Inflammatory macrophage treated with lipopolysaccharide for 4 hours (primary cell): ENCODE results near the gene APLP2.
"Not testable (repeated sequence)": the region's sequence is repeated elsewhere in the genome, so short reads cannot be mapped to it uniquely, and the experiment has no call there.

Experiments used
- DNase-seq: peaks from one replicate; pipeline ENCODE4 v3.0.0-alpha.2; 2020

The APLP2 gene

DNA sequence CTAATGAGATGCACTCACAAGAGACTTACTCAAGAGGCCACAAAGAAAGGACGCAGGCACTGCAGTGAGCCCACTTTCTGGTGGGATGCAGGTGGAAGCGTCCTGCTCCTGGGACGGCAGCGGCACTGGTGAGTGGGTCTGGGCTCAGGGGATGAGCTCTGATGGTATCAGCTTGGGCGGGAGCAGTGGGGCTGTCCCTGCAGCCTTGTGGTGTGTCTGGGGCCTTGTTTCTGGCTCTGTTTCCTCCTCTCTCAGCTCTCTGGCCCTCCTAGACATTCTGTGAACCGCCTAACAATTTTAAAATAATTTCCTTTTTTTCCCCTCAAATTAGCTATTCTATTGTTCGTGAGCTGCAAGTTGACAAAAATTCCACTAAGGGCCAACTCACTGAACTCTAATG lies 81.1 kb downstream of the APLP2 start:
- DNase-seq, result no peak

DNA sequence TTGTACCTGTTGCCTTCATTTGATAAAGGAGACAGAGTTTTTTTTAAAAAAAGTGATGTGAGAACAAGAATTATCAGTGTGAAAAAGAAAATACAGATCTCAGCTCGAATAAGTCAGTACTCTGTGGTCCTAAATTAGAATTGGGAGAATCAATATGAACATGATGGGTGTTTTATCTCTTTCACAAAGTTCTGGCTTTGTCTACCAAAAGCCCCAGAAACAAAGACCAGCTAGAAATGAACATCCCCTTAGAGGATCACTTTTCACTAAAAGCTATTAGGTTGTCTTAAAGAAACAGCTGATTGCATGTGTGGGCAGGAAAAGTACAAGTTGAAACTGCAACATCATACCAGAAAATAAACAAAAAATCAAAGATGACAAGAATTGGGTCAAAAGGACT lies 81.5 kb downstream of the APLP2 start:
- no peak for DNase-seq

DNA sequence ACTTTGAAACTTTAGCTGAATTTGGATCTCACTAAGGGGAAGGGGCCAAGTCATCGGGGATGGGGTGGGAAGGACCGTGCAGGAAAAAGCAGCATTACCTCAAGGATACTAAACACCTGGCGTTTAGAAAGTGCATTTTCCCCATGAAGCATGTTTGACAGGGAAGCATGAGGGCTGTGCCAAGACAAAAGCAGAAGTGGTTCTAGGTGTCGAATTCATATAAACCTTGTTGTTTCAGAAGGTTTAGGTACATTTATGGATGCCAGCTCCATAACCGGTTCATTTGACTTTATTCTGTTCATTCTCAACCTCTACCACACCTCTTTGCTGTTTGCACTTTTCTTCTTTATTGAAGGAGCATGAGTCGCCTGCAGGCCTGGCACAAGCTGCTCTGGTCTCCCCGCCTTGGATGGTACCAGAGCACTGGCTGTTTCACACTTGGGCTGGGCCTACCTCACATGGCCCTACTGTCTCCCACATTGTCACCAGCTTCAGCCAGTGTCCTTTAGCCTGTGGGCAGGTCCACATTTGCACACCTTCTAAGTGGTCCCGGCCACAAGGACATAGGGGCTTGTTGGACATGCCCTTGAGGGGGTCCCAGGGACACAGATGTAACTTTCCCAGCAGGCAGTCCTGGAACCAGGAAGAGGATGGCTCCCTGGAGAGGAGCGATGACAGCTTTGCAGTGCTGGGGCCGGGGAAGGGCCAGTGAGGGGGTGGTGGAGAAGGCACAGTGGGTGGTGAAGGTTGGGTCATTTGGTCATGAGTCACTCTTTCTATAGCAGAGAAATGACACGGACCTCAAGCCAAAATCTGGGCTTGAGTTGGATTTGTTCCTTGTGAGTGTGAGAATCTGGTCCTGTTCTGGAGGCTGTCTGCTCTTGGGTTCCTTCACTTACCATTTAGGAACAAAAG lies 86.7 kb downstream of the APLP2 start:
- DNase-seq, result peak; percentile 78

DNA sequence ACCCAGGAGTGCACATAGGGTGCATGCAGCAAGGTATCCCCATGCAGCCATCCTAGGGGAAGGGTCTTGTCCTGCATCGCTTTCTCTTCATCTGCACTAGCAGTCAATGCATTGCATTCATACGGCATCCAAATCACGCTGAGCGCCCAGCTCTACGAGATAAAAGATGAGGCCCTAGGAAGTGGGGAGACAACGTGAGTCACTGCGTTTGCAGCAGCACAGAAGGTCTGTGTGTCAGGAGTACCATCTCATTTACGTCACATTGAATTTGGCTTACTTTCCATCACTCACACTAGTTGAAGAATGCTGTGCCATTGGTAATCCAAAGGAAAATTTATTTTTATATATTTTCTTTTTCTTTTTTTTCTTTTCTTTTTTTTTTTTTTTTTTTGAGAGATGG lies 87.4 kb downstream of the APLP2 start:
- DNase-seq, result peak; percentile 45

DNA sequence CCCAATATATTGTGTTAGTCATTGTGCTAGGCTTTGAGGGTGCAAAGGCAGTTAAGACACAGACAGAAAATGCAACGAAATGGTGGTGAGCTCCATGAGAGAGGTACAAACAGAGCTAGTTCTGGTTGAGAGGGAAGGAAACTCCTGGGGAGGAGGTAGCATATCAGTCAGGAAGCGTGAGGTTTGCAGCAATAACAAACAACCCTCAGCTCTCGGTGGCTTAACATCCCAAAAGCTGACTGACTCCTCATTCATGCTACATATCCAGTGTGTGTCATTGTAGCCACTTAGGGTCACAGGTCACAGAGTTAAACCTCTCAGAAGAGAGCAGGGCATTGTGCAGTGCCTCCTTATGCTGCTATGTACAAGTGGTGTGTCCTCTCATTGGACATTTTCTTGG lies 88.1 kb downstream of the APLP2 start:
- no peak for DNase-seq

DNA sequence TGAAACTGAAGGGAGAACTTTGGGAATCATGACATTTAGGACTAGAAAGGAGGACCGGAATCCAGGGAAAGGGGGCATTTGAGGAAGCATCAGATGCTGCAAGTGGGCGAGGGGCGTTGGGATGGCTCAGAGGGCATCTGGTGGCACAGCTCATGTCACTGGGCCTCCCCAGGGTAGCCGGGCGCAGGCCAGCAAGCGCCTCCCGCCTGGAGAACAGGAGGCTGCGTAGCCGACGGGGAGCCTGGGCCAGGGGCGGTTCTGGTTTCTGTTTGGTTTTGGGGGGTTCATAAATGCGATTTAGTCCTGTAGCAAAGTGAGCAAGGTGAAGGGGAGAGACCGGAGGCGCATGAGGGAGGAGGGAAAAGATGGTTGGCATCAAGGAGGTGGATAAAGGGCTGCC lies 89.4 kb downstream of the APLP2 start:
- DNase-seq, result no peak

DNA sequence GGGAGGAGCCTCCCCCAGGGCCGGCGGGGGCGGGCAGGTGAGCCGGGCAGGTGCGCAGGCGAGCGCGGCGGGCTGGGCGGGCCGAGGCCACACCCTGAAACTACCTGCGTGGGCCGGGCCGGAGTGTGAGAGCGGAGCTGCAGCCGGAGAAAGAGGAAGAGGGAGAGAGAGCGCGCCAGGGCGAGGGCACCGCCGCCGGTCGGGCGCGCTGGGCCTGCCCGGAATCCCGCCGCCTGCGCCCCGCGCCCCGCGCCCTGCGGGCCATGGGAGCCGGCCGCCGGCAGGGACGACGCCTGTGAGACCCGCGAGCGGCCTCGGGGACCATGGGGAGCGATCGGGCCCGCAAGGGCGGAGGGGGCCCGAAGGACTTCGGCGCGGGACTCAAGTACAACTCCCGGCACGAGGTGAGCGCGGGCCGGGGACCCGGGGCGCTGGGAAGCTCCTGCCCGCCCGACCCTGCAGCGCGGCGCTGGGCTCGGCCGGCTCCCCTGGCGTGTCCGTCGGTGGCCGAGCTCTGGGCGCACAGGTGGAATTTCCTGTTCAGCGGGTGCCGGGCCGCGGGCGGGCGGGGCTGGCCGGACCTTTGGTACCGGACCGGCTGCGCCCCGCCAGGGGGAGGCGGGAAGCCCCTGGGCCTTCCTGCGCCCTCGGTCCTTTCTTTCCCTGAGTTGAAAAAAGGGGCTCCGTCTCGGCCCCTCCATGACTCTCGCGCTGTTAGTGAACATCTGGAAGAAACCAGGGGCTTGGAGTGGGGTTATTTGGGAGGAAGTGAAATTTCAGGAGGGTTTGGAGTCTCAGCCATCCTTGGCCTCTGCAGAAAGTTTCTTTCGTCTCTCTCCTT lies 90.2 kb downstream of the APLP2 start, which contains the start of gene ST14:
Gene ST14, plus strand, starts transcription at position 126 of the 841 bp plus-strand sequence. Its CDS starts 198 bp downstream, at position 324.
- DNase-seq, result peak; percentile 55

DNA sequence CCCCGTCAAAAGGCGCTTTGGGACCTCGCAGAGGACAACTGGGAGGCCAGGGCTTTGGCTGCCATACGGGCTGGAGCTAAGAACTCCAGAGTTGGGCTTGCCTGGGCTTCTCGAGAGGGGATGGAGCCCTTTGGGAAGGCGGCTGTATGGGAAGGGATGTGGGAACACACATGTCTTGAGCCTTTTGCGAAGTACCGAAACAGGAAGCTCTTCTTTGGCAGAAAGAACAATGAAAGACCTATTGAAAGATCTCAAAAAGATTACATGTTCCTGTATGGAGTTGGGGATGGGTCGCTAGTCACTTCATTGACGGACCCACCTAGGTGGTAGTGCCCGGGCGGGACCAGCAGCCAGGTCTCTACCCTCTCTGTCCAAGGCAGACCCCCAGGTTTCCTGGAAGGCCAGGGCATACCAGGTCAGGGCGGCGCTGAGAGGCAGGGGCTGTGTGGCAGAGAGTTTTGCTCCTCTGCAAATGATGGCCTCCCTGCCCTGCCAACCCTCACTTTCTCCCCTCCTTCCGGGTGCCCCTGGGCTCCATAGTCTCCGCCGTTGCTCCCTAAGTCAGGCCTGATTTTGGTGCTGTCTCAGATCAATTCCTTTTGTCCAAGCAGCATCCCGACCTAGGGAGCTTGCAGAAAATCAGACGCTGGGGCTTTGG lies 90.9 kb downstream of the APLP2 start:
- DNase-seq, result peak; percentile 39

DNA sequence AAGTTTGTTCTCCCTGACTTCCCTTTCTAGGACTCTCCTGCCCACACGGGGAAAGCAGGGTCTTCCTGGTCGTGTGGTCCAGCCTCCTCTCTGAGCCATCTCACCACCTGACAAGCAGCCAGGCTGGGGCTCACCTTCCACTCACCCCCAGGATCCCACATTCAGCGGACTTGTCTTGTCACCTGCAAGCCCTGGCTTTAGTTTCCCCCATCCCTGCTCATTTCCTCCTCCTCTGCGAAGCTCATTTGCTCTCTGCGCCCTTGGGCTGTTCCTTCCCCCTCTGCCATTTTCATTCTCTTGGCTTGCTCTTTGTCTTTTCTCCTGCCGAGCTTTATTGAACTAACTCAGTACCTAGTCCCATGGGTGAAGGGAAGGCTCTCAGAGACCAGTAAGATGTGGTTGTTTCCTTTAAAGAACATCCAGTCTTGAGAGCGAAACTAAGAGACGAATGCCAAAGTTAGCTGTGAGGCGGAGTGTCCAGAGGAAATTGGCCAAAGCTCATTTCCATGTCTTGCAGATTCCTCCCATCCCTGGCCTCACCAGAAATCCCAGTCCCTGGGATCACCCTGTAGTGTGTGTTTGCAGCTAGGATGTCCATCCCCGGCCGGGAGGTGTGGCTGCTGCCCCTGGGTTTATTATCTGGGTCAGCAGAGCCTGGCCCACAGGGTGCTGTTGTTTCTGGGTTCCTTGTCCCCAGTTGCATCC lies 91.9 kb downstream of the APLP2 start:
- no peak for DNase-seq

DNA sequence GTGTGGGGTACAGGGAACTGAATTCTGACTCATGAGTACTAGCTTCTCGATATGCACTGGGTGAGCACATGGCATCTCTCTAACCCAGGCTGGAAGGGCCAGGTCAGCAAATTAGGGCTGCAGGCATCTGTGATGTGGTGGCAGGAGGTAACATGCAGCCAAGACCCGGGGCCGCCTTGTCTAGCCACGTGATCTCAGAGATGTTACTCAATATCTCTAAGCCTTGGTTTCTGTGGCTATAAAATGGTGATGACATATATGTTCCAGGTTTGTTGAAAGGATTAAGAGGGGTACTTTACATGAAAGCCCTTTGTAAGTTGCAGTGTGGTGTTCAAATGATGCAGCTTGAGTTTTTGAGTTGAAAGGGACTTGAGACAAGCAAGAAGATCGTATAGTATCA lies 93.0 kb downstream of the APLP2 start:
- peak; percentile 44 for DNase-seq

DNA sequence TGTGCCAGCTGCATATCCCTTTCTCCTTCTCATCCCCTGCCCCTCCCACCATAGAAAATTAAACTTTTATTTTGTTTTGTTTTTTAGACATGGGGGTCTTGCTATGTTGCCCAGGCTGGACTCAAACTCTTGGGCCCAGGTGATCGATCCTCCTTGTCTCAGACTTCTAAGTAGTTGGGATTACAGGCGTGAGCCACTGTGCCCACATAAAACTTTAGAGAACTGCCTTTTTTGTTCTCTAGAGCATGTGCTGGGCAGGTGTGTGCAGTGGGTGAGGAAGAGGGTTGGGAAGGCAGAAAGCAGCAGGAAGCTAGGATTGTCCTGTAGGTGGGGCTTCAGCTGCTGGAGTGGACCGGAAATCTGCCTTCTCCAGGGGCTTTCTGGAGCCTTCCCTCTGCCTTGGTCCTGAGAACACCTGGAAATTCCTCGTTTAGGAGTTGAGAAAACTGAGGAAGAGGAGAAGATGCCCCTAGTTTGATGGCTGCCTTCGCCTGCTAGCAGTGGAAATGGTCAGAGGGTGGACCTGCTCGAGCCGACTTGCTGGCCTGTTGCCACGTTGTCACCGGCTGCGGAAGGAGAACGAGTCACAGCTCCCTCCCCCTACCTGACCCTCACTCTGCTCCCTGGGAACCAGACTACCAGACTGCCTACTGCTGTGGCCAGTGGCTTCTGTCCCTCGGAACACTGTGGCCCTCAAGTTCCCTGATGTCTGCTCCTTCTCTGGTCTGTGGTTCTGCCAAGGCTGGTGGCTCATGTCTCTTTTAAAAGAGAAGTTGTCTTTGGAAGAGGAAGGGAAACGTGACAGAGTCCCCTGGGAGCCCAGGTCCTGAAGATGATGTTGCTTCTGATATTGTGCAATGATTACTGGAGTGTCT lies 93.9 kb downstream of the APLP2 start:
- DNase-seq, result peak; percentile 70

DNA sequence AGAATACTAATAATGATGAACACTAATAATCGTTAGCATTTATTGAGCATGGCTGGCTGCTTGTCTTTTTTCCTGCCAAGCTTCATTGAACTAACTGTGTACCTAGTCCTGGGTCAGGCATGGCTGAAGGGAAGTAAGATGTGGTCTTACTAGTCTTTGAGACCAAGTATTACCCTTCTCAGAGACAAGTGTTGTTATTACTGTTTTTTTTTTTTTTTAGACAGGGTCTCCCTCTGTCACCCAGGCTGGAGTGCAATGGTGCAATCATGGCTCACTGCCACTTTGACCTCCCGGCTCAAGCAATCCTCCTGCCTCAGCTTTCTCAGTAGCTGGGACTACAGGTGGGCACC lies 94.5 kb downstream of the APLP2 start:
- no peak for DNase-seq

DNA sequence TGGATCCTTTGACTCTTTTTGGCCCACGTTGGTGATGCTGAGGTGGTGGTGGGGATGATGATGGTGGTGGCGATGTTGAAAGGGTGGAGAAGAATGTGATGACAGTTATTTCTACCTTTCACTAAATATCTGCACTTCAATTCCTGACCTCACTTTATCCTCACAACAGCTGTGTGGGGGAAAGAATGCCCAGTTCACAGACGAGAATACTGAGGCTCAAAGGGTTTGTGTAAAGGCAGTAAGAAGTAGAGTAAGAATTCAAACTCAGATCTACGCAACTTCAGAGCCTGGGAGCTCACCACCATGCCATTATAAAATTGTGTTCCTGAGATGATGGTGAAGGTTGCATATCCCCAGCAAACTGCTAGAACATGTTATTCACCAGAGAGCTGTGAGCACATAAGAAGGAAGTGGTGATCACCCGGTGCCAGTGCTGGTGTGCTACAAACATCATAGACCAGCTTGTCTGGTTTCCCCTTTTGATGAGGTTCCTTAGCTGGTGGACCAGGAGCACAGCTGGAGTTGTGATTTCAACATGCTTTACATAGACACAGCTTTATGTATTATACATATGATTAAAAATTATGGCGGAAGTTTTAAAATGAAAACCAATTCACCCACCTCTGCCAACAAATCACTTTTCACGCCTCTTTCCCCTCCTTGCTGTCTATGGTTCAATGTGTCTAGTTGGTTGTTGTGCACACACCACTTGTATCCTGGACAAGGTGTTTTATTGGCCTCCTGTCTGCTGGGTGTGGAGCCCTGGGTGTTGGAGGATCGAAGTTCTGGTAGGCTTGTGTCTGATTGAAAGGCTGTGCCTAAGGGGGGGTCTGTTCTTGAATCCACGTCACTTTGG lies 96.1 kb downstream of the APLP2 start:
- DNase-seq, result peak; percentile 84

DNA sequence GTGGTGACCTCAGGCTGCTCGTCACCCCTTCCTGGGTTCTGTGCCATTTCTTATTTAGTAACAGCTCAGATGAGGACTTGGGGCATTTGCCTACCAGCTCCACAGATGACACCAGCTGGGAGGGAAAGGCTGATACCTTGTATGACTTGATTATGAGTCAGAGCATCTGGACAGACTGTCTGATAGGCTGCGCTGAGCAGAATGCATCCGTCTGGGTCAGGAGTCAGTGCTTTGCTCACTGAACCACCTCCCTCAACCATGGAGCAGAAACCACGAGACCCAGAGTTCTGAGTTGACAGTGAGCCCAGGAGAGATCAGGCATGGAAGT lies 96.7 kb downstream of the APLP2 start:
- peak; percentile 86 for DNase-seq

DNA sequence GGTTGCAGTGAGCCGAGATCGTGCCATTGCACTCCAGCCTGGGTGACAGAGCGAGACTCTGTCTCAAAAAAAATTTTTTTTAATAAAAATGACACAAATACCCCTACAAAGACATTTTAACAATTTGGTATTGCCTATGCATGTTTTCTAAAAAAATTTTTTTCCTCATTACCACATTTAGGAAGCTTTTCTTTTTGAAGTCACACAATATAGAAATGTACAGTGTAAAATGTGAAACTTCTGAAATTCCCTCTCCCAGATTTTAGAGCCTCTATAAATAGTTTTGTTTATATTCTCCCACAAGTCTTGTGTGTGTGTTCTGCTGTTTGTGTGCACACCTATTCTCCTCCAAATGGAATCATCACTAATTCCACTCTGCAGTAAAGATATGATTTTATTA lies 97.5 kb downstream of the APLP2 start:
- DNase-seq, result no peak

DNA sequence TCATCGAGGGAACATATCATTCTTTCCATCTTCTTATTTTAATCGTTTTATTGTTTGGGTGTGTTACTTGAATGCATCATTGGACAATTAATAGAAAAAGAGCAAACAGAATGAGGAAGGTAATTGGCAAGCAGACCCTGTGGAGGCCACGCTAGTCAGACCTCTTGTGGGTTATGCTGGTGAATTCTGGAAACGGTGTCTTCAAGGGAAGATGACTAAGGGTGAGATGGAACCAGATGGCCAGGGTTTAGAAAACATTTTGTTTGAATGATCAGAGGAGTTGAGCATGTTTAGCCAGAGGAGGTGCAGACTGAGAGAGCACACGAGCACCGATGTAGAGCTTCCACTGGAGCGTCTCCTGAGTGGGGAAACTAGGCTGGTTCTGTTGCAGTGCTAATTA lies 98.4 kb downstream of the APLP2 start:
- DNase-seq, result no peak

DNA sequence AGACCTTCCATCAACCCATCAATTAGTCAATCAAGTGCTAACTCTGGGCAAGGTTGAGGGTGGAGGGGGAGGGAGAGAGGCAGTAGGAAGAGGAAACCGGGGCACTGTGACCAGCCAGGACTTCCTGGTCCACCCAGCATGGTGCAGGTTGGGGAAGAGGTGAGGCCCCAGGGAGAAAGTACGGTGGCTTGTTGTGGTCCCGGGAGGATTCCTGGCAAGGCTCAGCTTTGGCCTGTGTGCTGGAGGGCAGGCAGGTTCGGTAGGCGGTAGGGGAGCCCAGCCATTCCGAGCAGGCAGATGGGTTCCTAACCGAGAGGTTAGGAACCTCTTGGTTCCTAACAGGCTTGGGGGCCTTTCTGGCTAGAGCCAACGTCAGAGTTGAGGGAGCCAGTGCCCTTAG lies 100.7 kb downstream of the APLP2 start:
- DNase-seq, result no peak

DNA sequence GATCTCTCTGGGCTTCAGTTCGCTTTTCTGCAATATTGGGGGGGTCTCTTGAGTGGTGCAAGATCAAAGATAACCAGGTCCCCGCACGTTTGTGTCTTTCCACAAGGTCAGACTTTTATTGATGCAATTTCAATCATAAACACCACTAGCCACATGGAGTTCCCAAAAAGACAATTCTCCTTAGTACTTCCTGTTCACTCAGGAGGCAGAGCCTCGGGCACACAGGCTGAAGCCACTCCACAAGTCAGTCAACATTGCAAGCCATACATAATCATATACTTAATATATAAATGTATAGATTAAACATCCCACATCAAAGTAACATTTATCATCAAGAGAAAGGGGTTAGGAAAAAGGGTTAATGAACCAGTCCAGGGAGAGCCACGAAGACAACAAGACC lies 101.8 kb downstream of the APLP2 start:
- no peak for DNase-seq

DNA sequence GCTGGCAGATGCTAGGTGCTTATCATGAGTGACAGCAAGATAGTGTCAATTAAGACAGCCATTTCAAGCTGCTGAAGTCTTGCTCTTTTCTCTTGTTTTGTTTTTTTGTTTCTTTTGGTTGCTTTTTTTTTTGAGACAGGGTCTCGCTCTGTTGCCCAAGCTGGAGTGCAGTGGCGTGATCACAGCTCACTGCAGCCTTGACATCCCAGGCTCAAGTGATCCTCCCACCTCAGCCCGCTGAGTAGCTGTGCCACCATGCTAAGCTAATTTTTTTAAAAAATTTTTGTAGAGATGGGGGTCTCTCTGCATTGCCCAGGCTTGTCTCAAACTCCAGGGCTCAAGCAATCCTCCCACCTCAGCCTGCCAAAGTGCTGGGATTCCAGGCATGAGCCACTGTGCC lies 102.3 kb downstream of the APLP2 start:
- not testable (repeated sequence) for DNase-seq

DNA sequence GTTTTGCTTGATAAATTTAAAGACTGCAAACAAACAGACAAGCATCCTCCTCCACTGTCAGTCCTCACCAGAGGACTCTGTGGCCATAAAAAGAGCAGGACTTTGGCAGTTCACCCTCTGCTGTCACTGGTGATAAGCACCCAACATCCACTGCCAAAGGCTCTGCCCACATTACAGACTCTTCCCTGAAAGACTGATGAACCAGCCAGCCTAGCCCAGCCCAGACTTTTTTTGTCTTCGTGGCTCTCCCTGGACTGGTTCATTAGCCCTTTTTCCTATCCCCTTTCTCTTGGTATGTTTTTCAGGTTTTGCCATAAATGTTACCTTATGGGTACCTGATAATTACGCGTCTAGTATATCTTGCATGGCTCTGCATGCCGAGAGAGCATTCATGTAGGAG lies 104.9 kb downstream of the APLP2 start:
- no peak for DNase-seq

DNA sequence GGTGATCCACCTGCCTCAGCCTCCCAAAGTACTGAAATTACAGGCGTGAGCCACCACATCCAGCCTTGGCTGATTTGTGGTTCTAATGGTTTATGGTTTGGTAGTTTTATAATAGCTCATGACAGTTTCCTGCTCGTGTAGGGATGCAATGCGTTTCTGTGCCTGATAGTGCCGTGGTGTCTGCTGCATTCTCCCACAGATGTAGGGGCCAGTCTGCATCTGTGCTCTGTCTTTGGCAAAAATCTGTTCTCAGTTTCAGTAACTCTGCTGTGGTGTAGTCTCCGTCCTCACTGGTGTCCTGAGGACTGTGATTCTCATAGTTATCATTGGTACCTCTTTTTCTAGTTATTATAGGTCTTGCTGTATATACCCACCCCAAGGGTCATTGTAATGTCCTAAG lies 106.2 kb downstream of the APLP2 start:
- no peak for DNase-seq
